NCI-H510A treated with DMSO at 0.1 percent for 48 hours (cell line): ENCODE results near the gene PTPRF.

Experiments
- DNase-seq: peaks from one replicate; lab custom pipeline; 2025; lab: John Stamatoyannopoulos, UW

Gene PTPRF

DNA sequence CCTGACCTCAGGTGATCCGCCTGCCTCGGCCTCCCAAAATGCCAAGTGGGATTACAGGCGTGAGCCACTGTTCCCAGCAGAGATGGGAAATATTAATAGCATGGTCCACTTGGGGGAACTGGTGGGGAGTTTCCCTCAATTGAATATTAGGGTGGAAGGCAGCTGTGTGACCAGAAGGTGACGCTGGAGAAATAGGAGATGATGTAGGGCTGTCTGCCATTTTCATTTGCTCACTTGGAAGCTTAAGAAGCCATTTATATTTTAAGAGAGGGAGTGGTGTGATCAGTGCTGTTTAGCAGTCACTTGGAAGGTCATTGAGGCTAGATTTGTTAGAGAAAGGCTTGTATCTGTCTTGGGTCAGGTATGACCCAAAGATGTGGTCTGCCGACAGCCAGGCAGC lies 139.2 kb downstream of the PTPRF start:
- no peak for DNase-seq

DNA sequence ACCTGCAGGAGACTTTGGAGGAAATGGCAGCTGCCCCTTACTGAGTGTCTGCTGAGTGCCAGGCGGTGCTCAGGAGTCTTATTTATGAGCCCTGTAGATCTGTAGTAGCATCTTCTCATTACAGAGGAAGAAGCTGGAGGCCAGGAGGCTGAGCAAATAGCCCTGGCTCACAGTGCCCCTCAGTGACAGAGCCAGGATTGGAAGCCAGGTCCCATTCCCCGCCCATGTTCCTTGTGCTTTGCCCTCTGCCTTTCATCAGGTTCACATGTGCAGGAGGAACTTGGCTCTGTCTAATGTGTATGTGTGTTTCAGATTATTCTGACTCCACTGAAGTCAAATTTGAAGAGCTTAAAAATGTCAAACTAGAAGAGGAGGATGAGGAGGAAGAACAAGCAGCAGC lies 140.5 kb downstream of the PTPRF start:
- no peak for DNase-seq

DNA sequence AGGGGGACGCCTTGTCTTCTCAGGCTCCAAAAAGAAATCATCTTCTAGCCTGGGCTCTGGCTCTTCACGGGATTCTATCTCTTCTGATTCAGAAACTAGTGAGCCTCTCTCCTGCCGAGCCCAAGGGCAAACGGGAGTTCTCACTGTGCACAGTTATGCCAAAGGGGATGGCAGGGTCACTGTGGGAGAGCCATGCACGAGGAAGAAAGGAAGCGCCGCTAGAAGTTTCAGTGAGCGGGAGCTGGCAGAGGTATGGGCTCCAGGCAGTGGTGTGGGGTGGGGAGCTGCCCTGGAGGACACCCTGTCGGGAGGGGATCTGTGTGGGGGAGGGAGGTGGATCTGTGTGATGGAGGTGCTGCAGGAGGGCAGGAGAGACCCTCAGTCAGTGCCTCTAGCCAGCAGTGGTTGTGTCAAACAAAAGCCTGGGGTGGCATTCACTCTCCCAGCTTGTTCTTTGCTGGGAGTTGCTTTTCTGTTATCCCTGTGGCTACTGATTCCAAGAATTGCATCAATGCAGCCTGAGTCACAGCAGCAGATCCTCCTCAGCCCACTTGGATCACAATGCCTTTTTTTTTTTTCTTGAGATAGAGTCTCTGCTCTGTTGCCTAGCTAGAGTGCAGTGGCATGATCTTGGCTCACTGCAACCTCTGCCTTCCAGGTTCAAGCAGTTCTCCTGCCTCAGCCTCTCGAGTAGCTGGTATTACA lies 141.1 kb downstream of the PTPRF start:
- no peak for DNase-seq

DNA sequence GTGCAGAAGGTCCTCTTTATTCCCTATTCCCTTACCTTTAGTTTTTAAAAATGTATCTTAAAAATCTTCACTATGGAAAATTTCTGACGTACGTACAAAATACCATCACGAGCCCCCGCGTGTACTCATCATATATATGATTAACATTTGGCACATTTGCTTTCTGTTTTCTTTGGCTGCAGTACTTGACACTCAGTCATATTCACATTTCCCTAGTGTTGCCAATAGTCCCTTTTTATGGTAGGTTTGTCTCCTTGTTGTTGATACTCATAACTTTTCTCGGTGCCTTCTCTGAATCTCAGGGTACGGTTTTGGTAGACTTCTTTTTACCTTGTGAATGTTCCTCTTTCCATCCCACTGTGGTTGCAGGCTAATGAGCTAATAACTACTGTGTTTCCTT lies 142.6 kb downstream of the PTPRF start:
- DNase-seq: no peak
